HEK293 (cell line): Measurements from ENCODE around the gene CLDN7.

Source experiments
- CTCF ChIA-PET: fragments of 350-600 bp; formaldehyde crosslinking; extraction: SDS; loops from one replicate; lab custom pipeline; 2021; ENCODE audit warnings: antibody characterized with exemption; lab: Yijun Ruan, JAX
- POLR2A ChIA-PET: fragments of 300-600 bp; formaldehyde crosslinking; extraction: SDS; loops from one replicate; lab custom pipeline; 2020; ENCODE audit warnings: antibody characterized with exemption, inconsistent platforms; lab: Yijun Ruan, JAX
- H3K27ac ChIP-seq: fragments of 200-500 bp; sonication (Bioruptor generic); 2 replicates; pipeline ENCODE4 v1.5.1; 2014; ENCODE audit warnings: low read depth, low read length, control low read depth, inconsistent platforms; ENCODE audit errors: extremely low read depth
- H3K36me3 ChIP-seq, 2 experiments: fragments of 200-500 bp in 1 of 2; sonication (Bioruptor generic) in 1 of 2; 1 replicate in 1 of 2; 2 replicates in 1 of 2; pipeline ENCODE4 v1.5.1; 2014 to 2017; ENCODE audit warnings: inconsistent platforms in 2 of 2, low read length in 2 of 2; ENCODE audit not compliant: control insufficient read depth in 2 of 2, insufficient read depth in 1 of 2
- H3K4me1 ChIP-seq: fragments of 200-500 bp; sonication (Bioruptor generic); 2 replicates; pipeline ENCODE4 v1.5.1; 2014; ENCODE audit warnings: mild to moderate bottlenecking, low read length, inconsistent platforms; ENCODE audit not compliant: control insufficient read depth, insufficient read depth
- H3K4me3 ChIP-seq: 2 replicates; pipeline ENCODE4 v1.5.1; 2011; ENCODE audit warnings: low read depth, mild to moderate bottlenecking, control low read depth, low read length, moderate library complexity
- H3K9me3 ChIP-seq: fragments of 200-500 bp; sonication (Bioruptor generic); 2 replicates; pipeline ENCODE4 v1.5.1; 2014; ENCODE audit warnings: low read depth, low read length, inconsistent platforms; ENCODE audit not compliant: control insufficient read depth, insufficient read depth
- EGR2 ChIP-seq: fragments of 450-650 bp; formaldehyde crosslinking; IDR thresholded peaks from 2 replicates; pipeline ENCODE4 v1.5.1; 2016; ENCODE audit warnings: low read depth, missing biosample characterization, missing genetic modification characterization
- GLIS1 ChIP-seq: fragments of 450-650 bp; formaldehyde crosslinking; IDR thresholded peaks from 2 replicates; pipeline ENCODE4 v1.5.1; 2016; ENCODE audit warnings: missing biosample characterization, missing genetic modification characterization
- GLIS2 ChIP-seq: fragments of 450-650 bp; formaldehyde crosslinking; IDR thresholded peaks from 2 replicates; pipeline ENCODE4 v1.5.1; 2016; ENCODE audit warnings: missing biosample characterization, missing genetic modification characterization
- IKZF3 ChIP-seq: fragments of 450-650 bp; IDR thresholded peaks from 2 replicates; pipeline ENCODE4 v1.5.0; 2018; ENCODE audit warnings: missing biosample characterization, mild to moderate bottlenecking, missing genetic modification characterization, moderate library complexity
- KLF1 ChIP-seq: fragments of 450-650 bp; formaldehyde crosslinking; IDR thresholded peaks from 2 replicates; pipeline ENCODE4 v1.5.1; 2016; ENCODE audit warnings: missing biosample characterization, missing genetic modification characterization
- KLF7 ChIP-seq: fragments of 450-650 bp; formaldehyde crosslinking; IDR thresholded peaks from 2 replicates; pipeline ENCODE4 v1.5.1; 2016; ENCODE audit warnings: missing biosample characterization, missing genetic modification characterization, borderline replicate concordance
- OSR2 ChIP-seq: fragments of 450-650 bp; formaldehyde crosslinking; IDR thresholded peaks from 2 replicates; pipeline ENCODE4 v1.5.1; 2016; ENCODE audit warnings: missing biosample characterization, missing genetic modification characterization
- PRDM10 ChIP-seq: fragments of 450-650 bp; formaldehyde crosslinking; IDR thresholded peaks from 2 replicates; pipeline ENCODE4 v1.5.1; 2016; ENCODE audit warnings: missing biosample characterization, missing genetic modification characterization
- SCRT2 ChIP-seq: fragments of 450-650 bp; formaldehyde crosslinking; IDR thresholded peaks from 2 replicates; pipeline ENCODE4 v1.5.1; 2016; ENCODE audit warnings: missing biosample characterization, missing genetic modification characterization
- SP2 ChIP-seq: fragments of 450-650 bp; formaldehyde crosslinking; IDR thresholded peaks from 2 replicates; pipeline ENCODE4 v1.5.1; 2016; ENCODE audit warnings: missing biosample characterization, missing genetic modification characterization
- SP3 ChIP-seq: fragments of 450-650 bp; formaldehyde crosslinking; IDR thresholded peaks from 2 replicates; pipeline ENCODE4 v1.5.1; 2016; ENCODE audit warnings: missing biosample characterization, missing genetic modification characterization
- ZBTB17 ChIP-seq: fragments of 450-650 bp; formaldehyde crosslinking; IDR thresholded peaks from 2 replicates; pipeline ENCODE4 v1.5.1; 2016; ENCODE audit warnings: missing biosample characterization, missing genetic modification characterization
- ZBTB48 ChIP-seq: fragments of 450-650 bp; formaldehyde crosslinking; IDR thresholded peaks from 2 replicates; pipeline ENCODE4 v1.5.1; 2016; ENCODE audit warnings: missing biosample characterization, missing genetic modification characterization
- ZEB2 ChIP-seq: fragments of 450-650 bp; formaldehyde crosslinking; IDR thresholded peaks from 2 replicates; pipeline ENCODE4 v1.5.1; 2016; ENCODE audit warnings: missing biosample characterization, missing genetic modification characterization
- ZFHX2 ChIP-seq: fragments of 450-650 bp; formaldehyde crosslinking; conservative IDR thresholded peaks from 2 replicates; pipeline ENCODE4 v1.5.1; 2016; ENCODE audit warnings: missing biosample characterization, missing genetic modification characterization
- ZNF174 ChIP-seq: fragments of 450-650 bp; formaldehyde crosslinking; IDR thresholded peaks from 2 replicates; pipeline ENCODE4 v1.5.0; 2017; ENCODE audit warnings: missing biosample characterization, mild to moderate bottlenecking, missing genetic modification characterization
- ZNF18 ChIP-seq: fragments of 450-650 bp; formaldehyde crosslinking; IDR thresholded peaks from 2 replicates; pipeline ENCODE4 v1.5.1; 2016; ENCODE audit warnings: missing biosample characterization, missing genetic modification characterization
- ZNF24 ChIP-seq: fragments of 450-650 bp; formaldehyde crosslinking; IDR thresholded peaks from 2 replicates; pipeline ENCODE4 v1.5.1; 2016; ENCODE audit warnings: missing biosample characterization, missing genetic modification characterization
- ZNF341 ChIP-seq: fragments of 450-650 bp; formaldehyde crosslinking; IDR thresholded peaks from 2 replicates; pipeline ENCODE4; 2016; ENCODE audit warnings: low read depth, missing biosample characterization, missing genetic modification characterization
- ZNF394 ChIP-seq: fragments of 450-650 bp; formaldehyde crosslinking; IDR thresholded peaks from 2 replicates; pipeline ENCODE4 v1.5.1; 2016; ENCODE audit warnings: missing biosample characterization, missing genetic modification characterization, mild to moderate bottlenecking, moderate library complexity, borderline replicate concordance
- ZNF433 ChIP-seq: fragments of 450-650 bp; formaldehyde crosslinking; IDR thresholded peaks from 2 replicates; pipeline ENCODE4 v1.5.1; 2016; ENCODE audit warnings: missing biosample characterization, missing genetic modification characterization, low read depth
- ZNF48 ChIP-seq: fragments of 450-650 bp; formaldehyde crosslinking; IDR thresholded peaks from 2 replicates; pipeline ENCODE4 v1.5.1; 2016; ENCODE audit warnings: missing biosample characterization, missing genetic modification characterization
- ZNF555 ChIP-seq: fragments of 450-650 bp; formaldehyde crosslinking; conservative IDR thresholded peaks from 2 replicates; pipeline ENCODE4 v1.5.1; 2017; ENCODE audit warnings: missing biosample characterization, mild to moderate bottlenecking, missing genetic modification characterization, inconsistent platforms
- ZNF596 ChIP-seq: fragments of 450-650 bp; IDR thresholded peaks from 2 replicates; pipeline ENCODE4 v1.5.0; 2018; ENCODE audit warnings: missing biosample characterization, mild to moderate bottlenecking, missing genetic modification characterization, moderate library complexity
- ZNF600 ChIP-seq: fragments of 450-650 bp; formaldehyde crosslinking; IDR thresholded peaks from 2 replicates; pipeline ENCODE4 v1.5.1; 2016; ENCODE audit warnings: missing biosample characterization, missing genetic modification characterization
- ZNF624 ChIP-seq: fragments of 450-650 bp; formaldehyde crosslinking; IDR thresholded peaks from 2 replicates; pipeline ENCODE4 v1.5.1; 2017; ENCODE audit warnings: missing biosample characterization, missing genetic modification characterization
- ZNF830 ChIP-seq: fragments of 450-650 bp; IDR thresholded peaks from 2 replicates; pipeline ENCODE4 v1.5.0; 2018; ENCODE audit warnings: missing biosample characterization, missing genetic modification characterization, low read depth, mild to moderate bottlenecking, moderate library complexity
- ZSCAN16 ChIP-seq: fragments of 450-650 bp; formaldehyde crosslinking; IDR thresholded peaks from 2 replicates; pipeline ENCODE4 v1.5.1; 2016; ENCODE audit warnings: missing biosample characterization, missing genetic modification characterization
- ZSCAN4 ChIP-seq: fragments of 450-650 bp; formaldehyde crosslinking; IDR thresholded peaks from 2 replicates; pipeline ENCODE4 v1.5.1; 2017; ENCODE audit warnings: missing biosample characterization, missing genetic modification characterization

The CLDN7 gene

GRCh38 chr17:7217113-7217987 lies 44.9 kb downstream of the CLDN7 start (continued):
- TF ChIP-seq KLF1 (tag by site-specific recombination), result no peak
- TF ChIP-seq ZSCAN4 (tag by site-specific recombination), result no peak
- TF ChIP-seq ZNF596 (tag by site-specific recombination), result no peak
- no peak for TF ChIP-seq IKZF3 (tag by site-specific recombination)
- TF ChIP-seq SP2 (tag by site-specific recombination), result no peak; the same call in 1 of the 2 replicates
- TF ChIP-seq SCRT2 (tag by site-specific recombination), result 0 out of 2 replicates have a peak, but pooled peaks have one; percentile 0
- 0 out of 2 replicates have a peak, but pooled peaks have one; percentile 26 for TF ChIP-seq EGR2 (tag by site-specific recombination)
- peak; percentile 72; the same call in 1 of the 2 replicates for TF ChIP-seq ZBTB48 (tag by site-specific recombination)
- TF ChIP-seq ZNF830 (tag by site-specific recombination), result no peak
- peak; percentile 53; the same call in 1 of the 2 replicates for TF ChIP-seq ZBTB17 (tag by site-specific recombination)
- 0 out of 2 replicates have a peak, but pooled peaks have one; percentile 7 for TF ChIP-seq ZNF433 (tag by site-specific recombination)
- TF ChIP-seq ZNF394, result peak; percentile 59; the same call in 1 of the 2 replicates
- TF ChIP-seq ZNF18, result no peak
- TF ChIP-seq PRDM10 (tag by site-specific recombination), result peak; percentile 58
- TF ChIP-seq ZNF341, result no peak; the same call in 1 of the 2 replicates
- peak; percentile 60 for TF ChIP-seq SP3
- peak; percentile 8; the same call in 1 of the 2 replicates for TF ChIP-seq ZNF600 (tag by site-specific recombination)

- ChIA-PET CTCF (interaction anchor here (1.2 kb wide), 1 partner anchor 171 kb away, joined by 9 read pairs; no protein-coding TSS in a partner anchor), POLR2A (interaction anchor here (0.8 to 1.1 kb wide), 3 partner anchors 23 to 113 kb away, joined by 3 to 4 read pairs (median 3); partner anchors contain the start of gene PHF23)
- H3K36me3 ChIP-seq, result peaks cover 0 to 6% of the 10 kb centered on the region in 2 experiments; a peak in 1 of 3 replicates
- no peak overlapping the region for H3K4me3 ChIP-seq
- no peaks in the 10 kb centered on the region for H3K9me3 ChIP-seq
- H3K27ac ChIP-seq, result no peak overlapping the region
- peaks cover 11% of the 10 kb centered on the region for H3K4me1 ChIP-seq
- TF ChIP-seq ZNF174, result no peak
- peak; percentile 29; the same call in 1 of the 2 replicates for TF ChIP-seq ZFHX2 (tag by site-specific recombination)
- no peak for TF ChIP-seq ZEB2 (tag by site-specific recombination)
- TF ChIP-seq EGR2 (tag by site-specific recombination), result no peak
- TF ChIP-seq ZNF48 (tag by site-specific recombination), result no peak
- TF ChIP-seq ZBTB48 (tag by site-specific recombination), result peak; percentile 67; the same call in 1 of the 2 replicates
- TF ChIP-seq SCRT2 (tag by site-specific recombination), result peak; percentile 81
- no peak for TF ChIP-seq ZNF624 (tag by site-specific recombination)
- TF ChIP-seq OSR2, result no peak
- no peak for TF ChIP-seq GLIS1
- TF ChIP-seq ZNF830 (tag by site-specific recombination), result no peak
- no peak for TF ChIP-seq KLF7 (tag by site-specific recombination)
- TF ChIP-seq ZSCAN16 (tag by site-specific recombination), result no peak
- peak; percentile 53 for TF ChIP-seq GLIS2 (tag by site-specific recombination)
- no peak for TF ChIP-seq ZNF555 (tag by site-specific recombination)
- no peak for TF ChIP-seq ZNF24 (tag by site-specific recombination)
Measured at GRCh38 chr17:7216242-7217112, 45.8 kb downstream of the CLDN7 start.
